Tibial nerve (tissue), 4 donors: ENCODE results near the gene MAP7D3.

Experiments
- CTCF ChIP-seq, 5 experiments: fragments of 200-600 bp in 3 of 5; fragments of 450-650 bp in 2 of 5; sonication (generic) in 3 of 5; IDR thresholded peaks; one replicate each; pipeline ENCODE4 v1.5.1; 2016 to 2019; ENCODE audit warnings: antibody characterized with exemption in 5 of 5, mild to moderate bottlenecking in 3 of 5, moderate library complexity in 2 of 5
- EP300 ChIP-seq, 2 donors: sonication (generic); formaldehyde crosslinking; IDR thresholded peaks; one replicate each; pipeline ENCODE4 v1.6.1; 2017; ENCODE audit warnings: antibody characterized with exemption in 2 of 2, mild to moderate bottlenecking in 1 of 2
- POLR2A ChIP-seq, 2 donors: fragments of 450-650 bp; IDR thresholded peaks; one replicate each; pipeline ENCODE4 v1.6.1; 2017; ENCODE audit warnings: antibody characterized with exemption in 2 of 2, mild to moderate bottlenecking in 2 of 2, moderate library complexity in 2 of 2

GRCh38 chrX:136271300-136271699, 20.1 kb upstream of the MAP7D3 start:
- no peak for TF ChIP-seq CTCF (IDR thresholded peaks at IDR 0.05)
- TF ChIP-seq EP300 (IDR thresholded peaks at IDR 0.05): no peak
- no peak for TF ChIP-seq POLR2A (IDR thresholded peaks at IDR 0.05)
